ENCODE results near the gene CTF1. TPM values are rescaled to one million over a fixed set of nuclear protein-coding genes. Genes with fewer than 3 reads are reported as not detected.
A peak's percentile ranks its signal among the peaks of the same experiment; 100 is the strongest.

CTF1 gene
- total and polyA plus RNA-seq, 10 of the 15 experiments (the other 5 are each of a cell fraction or from before 2014, with no cell fraction given): 0.04 to 0.46 (median 0.11) TPM; not detected in 3

DNA sequence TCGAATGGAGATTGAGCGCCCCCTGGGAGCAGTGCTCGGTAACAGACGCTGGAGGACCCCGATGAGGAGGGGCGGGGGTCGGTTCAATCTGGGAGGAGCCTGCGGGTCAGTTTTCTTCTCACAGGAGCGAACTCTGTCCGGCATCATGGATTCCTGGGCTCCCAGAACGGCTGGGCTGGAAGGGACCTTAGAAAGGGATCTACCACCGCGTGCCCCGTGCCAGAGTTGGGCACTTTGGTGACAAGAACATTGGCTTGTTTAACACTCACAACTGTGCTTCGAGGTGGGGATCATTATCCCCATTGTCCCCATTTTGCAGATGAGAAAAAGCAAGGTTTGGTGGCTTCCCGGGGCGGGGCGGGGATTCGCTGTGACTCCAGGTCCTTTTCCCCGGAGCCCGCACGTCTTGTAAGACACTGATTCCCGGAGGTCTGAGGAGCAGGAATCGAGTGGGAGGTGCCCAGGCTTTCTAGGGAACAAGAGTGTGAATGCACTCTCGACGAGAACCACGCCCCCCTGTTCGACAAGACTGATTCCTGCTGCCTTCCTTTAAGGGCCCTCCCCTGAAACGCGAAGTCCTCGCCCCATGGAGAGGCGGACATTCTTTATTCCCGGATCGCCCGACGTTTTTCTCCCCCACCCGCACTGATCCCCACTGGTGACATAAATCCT is 25.5 kb downstream of the CTF1 start (continued):
- TF ChIP-seq, protein P1, sequence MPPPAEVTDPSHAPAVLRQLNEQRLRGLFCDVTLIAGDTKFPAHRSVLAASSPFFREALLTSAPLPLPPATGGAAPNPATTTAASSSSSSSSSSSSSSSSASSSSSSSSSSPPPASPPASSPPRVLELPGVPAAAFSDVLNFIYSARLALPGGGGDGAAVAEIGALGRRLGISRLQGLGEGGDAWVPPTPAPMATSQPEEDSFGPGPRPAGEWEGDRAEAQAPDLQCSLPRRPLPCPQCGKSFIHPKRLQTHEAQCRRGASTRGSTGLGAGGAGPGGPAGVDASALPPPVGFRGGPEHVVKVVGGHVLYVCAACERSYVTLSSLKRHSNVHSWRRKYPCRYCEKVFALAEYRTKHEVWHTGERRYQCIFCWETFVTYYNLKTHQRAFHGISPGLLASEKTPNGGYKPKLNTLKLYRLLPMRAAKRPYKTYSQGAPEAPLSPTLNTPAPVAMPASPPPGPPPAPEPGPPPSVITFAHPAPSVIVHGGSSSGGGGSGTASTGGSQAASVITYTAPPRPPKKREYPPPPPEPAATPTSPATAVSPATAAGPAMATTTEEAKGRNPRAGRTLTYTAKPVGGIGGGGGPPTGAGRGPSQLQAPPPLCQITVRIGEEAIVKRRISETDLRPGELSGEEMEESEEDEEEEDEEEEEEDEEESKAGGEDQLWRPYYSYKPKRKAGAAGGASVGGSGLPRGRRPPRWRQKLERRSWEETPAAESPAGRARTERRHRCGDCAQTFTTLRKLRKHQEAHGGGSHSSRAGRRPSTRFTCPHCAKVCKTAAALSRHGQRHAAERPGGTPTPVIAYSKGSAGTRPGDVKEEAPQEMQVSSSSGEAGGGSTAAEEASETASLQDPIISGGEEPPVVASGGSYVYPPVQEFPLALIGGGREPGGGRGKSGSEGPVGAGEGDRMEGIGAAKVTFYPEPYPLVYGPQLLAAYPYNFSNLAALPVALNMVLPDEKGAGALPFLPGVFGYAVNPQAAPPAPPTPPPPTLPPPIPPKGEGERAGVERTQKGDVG (CRISPR knock-in tag; IDR thresholded peaks at IDR 0.05): no peak

DNA sequence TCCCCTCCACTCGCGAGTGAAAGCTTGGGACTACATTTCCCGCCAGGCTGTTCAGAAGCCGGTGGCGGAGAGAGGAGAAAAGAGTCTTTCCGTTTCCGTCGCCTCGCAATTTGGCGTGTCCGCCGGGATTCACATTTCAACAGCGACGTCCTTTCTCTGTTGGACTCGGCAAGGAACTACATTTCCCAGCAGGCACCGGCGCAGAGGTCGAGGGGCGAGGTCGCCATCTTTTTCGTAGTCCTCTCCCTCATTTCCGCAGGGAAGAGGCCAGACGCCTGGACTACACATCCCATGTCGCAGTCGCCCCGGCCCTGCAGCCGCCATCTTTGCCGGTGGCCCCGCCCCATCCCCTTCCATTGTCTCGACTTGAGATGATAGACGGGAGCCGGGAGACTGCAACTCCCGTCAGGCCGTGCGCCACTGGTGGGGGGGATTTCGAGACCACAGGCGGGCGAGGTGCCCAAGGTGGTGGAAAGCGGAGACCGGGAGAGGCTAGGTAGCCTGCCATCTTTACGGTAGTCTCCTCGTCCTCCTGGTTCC is 26.1 kb downstream of the CTF1 start:
- peak overlapping the region; percentile 99 for H3K4me2 ChIP-seq (ENCODE audit: control insufficient read depth, insufficient read depth)
- H3K9me3 ChIP-seq (replicated peaks; ENCODE audit: control insufficient read depth, insufficient read depth, low read length): no peaks in the 10 kb centered on the region
- H3K36me3 ChIP-seq (ENCODE audit: control insufficient read depth in 2 of 2, insufficient read depth in 2 of 2, low read length in 1 of 2): no peaks in the 10 kb centered on the region; a peak in 2 of 4 replicates
- under 1% methylated on average over 42 of the region's 42 CpGs for WGBS (ENCODE audit: insufficient coverage, insufficient replicate concordance, low lambda C conversion rate, missing lambda C conversion rate)
- ChIA-PET POLR2A (interaction anchor here (0.5 kb wide), 1 partner anchor 205 kb away, joined by 5 read pairs; no protein-coding TSS in a partner anchor), RAD21 (ENCODE audit: unreplicated experiment) (interaction anchor here (0.6 to 0.8 kb wide), 2 partner anchors 77 to 120 kb away, joined by 3 to 7 read pairs; no protein-coding TSS in a partner anchor), CTCF (interaction anchor here (0.6 to 1.0 kb wide), 4 partner anchors 78 to 351 kb away, joined by 3 to 15 read pairs (median 3); no protein-coding TSS in a partner anchor), SMC1A (ENCODE audit: uncharacterized antibody, unreplicated experiment) (interaction anchor here (0.6 to 1.0 kb wide), 2 partner anchors 78 to 226 kb away, joined by 3 to 14 read pairs; no protein-coding TSS in a partner anchor)
- intact Hi-C loops (cut with micrococcal nuclease; ENCODE audit: unreplicated experiment): loop anchor here (2.0 to 10.0 kb wide), 5 partner anchors 26 to 268 kb away; partner anchors contain the start of genes CFAP119, CTF1, FBRS and PRR14
- H3K4me3 ChIP-seq: peak overlapping the region; percentile 86
- FAIRE-seq (peak; percentile 100), ATAC-seq (peak; percentile 87), DNase-seq (ENCODE audit: low read depth, low spot score) (peak; percentile 98)
- peaks cover 5% of the 10 kb centered on the region for H3K79me2 ChIP-seq (ENCODE audit: control insufficient read depth, insufficient read depth, low read length)
- peak overlapping the region; percentile 93 for H2AFZ ChIP-seq (ENCODE audit: control insufficient read depth, low read depth, low read length)
- H4K20me1 ChIP-seq (ENCODE audit: control insufficient read depth, insufficient read depth): no peaks in the 10 kb centered on the region
- H3K27ac ChIP-seq (ENCODE audit: control insufficient read depth, insufficient read depth): peak overlapping the region; percentile 89
- peak overlapping the region; percentile 70 for H3K9ac ChIP-seq (ENCODE audit: control insufficient read depth, insufficient read depth, low read length)
- in situ Hi-C loops (cut with MboI): loop anchor here (5.0 kb wide), 1 partner anchor 80 kb away; no protein-coding TSS in a partner anchor
- H3K4me1 ChIP-seq (ENCODE audit: control insufficient read depth, insufficient read depth, low read length): peaks cover 4% of the 10 kb centered on the region; the same call in 1 of the 2 replicates
- no peaks in the 10 kb centered on the region for H3K27me3 ChIP-seq (replicated peaks in 1 of 2; ENCODE audit: control insufficient read depth in 2 of 2, insufficient read depth in 2 of 2, low read length in 1 of 2)
- TSS peak; percentile 90 for BruUV-seq (replicated peaks)
- TF ChIP-seq, protein P2, sequence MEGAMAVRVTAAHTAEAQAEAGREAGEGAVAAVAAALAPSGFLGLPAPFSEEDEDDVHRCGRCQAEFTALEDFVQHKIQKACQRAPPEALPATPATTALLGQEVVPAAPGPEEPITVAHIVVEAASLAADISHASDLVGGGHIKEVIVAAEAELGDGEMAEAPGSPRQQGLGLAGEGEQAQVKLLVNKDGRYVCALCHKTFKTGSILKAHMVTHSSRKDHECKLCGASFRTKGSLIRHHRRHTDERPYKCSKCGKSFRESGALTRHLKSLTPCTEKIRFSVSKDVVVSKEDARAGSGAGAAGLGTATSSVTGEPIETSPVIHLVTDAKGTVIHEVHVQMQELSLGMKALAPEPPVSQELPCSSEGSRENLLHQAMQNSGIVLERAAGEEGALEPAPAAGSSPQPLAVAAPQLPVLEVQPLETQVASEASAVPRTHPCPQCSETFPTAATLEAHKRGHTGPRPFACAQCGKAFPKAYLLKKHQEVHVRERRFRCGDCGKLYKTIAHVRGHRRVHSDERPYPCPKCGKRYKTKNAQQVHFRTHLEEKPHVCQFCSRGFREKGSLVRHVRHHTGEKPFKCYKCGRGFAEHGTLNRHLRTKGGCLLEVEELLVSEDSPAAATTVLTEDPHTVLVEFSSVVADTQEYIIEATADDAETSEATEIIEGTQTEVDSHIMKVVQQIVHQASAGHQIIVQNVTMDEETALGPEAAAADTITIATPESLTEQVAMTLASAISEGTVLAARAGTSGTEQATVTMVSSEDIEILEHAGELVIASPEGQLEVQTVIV (IDR thresholded peaks at IDR 0.05; ENCODE audit: borderline replicate concordance, partially characterized antibody): peak; percentile 47
- TF ChIP-seq SIX5 (IDR thresholded peaks at IDR 0.05; ENCODE audit: low read depth, low read length, severe bottlenecking) (peak; percentile 96), STAT1 (conservative IDR thresholded peaks at IDR 0.05) (no peak; the same call in 1 of the 2 replicates), SMARCA5 (IDR thresholded peaks at IDR 0.05) (peak; percentile 86), IKZF1 (conservative IDR thresholded peaks at IDR 0.05) (peak; percentile 100), YY1 (IDR thresholded peaks at IDR 0.05; ENCODE audit: low read depth, low read length) (peak; percentile 97), DPF2 (IDR thresholded peaks at IDR 0.05) (peak; percentile 71), LARP7 (IDR thresholded peaks at IDR 0.05) (0 out of 2 replicates have a peak, but pooled peaks have one; percentile 4), MXI1 (IDR thresholded peaks at IDR 0.05; ENCODE audit: low read depth, low read length) (peak; percentile 34; the same call in 1 of the 2 replicates)
- TF ChIP-seq, protein P3, sequence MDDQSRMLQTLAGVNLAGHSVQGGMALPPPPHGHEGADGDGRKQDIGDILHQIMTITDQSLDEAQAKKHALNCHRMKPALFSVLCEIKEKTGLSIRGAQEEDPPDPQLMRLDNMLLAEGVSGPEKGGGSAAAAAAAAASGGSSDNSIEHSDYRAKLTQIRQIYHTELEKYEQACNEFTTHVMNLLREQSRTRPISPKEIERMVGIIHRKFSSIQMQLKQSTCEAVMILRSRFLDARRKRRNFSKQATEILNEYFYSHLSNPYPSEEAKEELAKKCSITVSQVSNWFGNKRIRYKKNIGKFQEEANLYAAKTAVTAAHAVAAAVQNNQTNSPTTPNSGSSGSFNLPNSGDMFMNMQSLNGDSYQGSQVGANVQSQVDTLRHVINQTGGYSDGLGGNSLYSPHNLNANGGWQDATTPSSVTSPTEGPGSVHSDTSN (IDR thresholded peaks at IDR 0.05; ENCODE audit: insufficient replicate concordance, low read depth, low read length): peak; percentile 88
- TF ChIP-seq, protein P4, sequence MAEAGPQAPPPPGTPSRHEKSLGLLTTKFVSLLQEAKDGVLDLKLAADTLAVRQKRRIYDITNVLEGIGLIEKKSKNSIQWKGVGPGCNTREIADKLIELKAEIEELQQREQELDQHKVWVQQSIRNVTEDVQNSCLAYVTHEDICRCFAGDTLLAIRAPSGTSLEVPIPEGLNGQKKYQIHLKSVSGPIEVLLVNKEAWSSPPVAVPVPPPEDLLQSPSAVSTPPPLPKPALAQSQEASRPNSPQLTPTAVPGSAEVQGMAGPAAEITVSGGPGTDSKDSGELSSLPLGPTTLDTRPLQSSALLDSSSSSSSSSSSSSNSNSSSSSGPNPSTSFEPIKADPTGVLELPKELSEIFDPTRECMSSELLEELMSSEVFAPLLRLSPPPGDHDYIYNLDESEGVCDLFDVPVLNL (IDR thresholded peaks at IDR 0.05; ENCODE audit: low read depth, low read length): peak; percentile 69

Measured in GM12878 (cell line).